GM21423 (cell line): ENCODE data around the gene SHISA4.
A peak's percentile ranks its signal among the peaks of the same experiment; 100 is the strongest.

ENCODE experiments used
- ATAC-seq: cut with Tn5 transposase; IDR thresholded peaks from one replicate; pipeline ENCODE4 v1.9.1; 2021; ENCODE audit warnings: mild to moderate bottlenecking, moderate library complexity; ENCODE audit not compliant: unreplicated experiment

SHISA4 gene

GRCh38 chr1:201881617-201882016 is 7.1 kb upstream of the SHISA4 start:
- ATAC-seq: no peak

- peak; percentile 49 for ATAC-seq
Observed at GRCh38 chr1:201882665-201883132, 6.0 kb upstream of the SHISA4 start.

- ATAC-seq: no peak
Observed at GRCh38 chr1:201883266-201883665, 5.4 kb upstream of the SHISA4 start.

- no peak for ATAC-seq
Observed at GRCh38 chr1:201883786-201884185, 4.9 kb upstream of the SHISA4 start.

- no peak for ATAC-seq
Observed at GRCh38 chr1:201884425-201884824, 4.3 kb upstream of the SHISA4 start.

- no peak for ATAC-seq
Observed at GRCh38 chr1:201885531-201886075, 3.1 kb upstream of the SHISA4 start.

- ATAC-seq: no peak
Observed at GRCh38 chr1:201886103-201886885, 2.4 kb upstream of the SHISA4 start.

GRCh38 chr1:201887116-201887866 is 1.4 kb upstream of the SHISA4 start:
- no peak for ATAC-seq

- no peak for ATAC-seq
Observed at GRCh38 chr1:201889090-201889968, 631 bp downstream of the SHISA4 start.

- ATAC-seq: no peak
Observed at GRCh38 chr1:201890223-201890622, 1.5 kb downstream of the SHISA4 start.

- ATAC-seq: no peak
Observed at GRCh38 chr1:201890806-201891450, 2.2 kb downstream of the SHISA4 start.

GRCh38 chr1:201891451-201892045 is 2.9 kb downstream of the SHISA4 start:
- ATAC-seq: no peak

- ATAC-seq: no peak
Observed at GRCh38 chr1:201892211-201892610, 3.5 kb downstream of the SHISA4 start.

GRCh38 chr1:201893431-201893830 is 4.7 kb downstream of the SHISA4 start:
- ATAC-seq: no peak

GRCh38 chr1:201894343-201895119 is 5.8 kb downstream of the SHISA4 start:
- ATAC-seq: no peak

- ATAC-seq: no peak
Observed at GRCh38 chr1:201895120-201895665, 6.5 kb downstream of the SHISA4 start.

GRCh38 chr1:201895913-201896807 is 7.5 kb downstream of the SHISA4 start:
- peak; percentile 75 for ATAC-seq

- ATAC-seq: no peak
Observed at GRCh38 chr1:201896951-201897391, 8.3 kb downstream of the SHISA4 start.
